NCI-H2081 treated with DMSO at 0.1 percent for 48 hours (cell line): ENCODE measurements around the gene PPP1R36.
"Not testable (repeated sequence)": the region's sequence is repeated elsewhere in the genome, so short reads cannot be mapped to it uniquely, and the experiment has no call there.

Source experiments
- DNase-seq: peaks from one replicate; lab custom pipeline; 2025; lab: John Stamatoyannopoulos, UW

Gene PPP1R36

GRCh38 chr14:64549791-64550620 lies at the start of gene PPP1R36:
Gene PPP1R36 (plus strand): TSS chr14:64549961. CDS start chr14:64549998, 37 bp downstream.
- peak; percentile 40 for DNase-seq

- DNase-seq, result no peak
These were observed 49.7 kb upstream of the PPP1R36 start for GRCh38 chr14:64500088-64500487.

- no peak for DNase-seq
These were observed 48.2 kb upstream of the PPP1R36 start for GRCh38 chr14:64501411-64502171.

- no peak for DNase-seq
These were observed 47.3 kb upstream of the PPP1R36 start for GRCh38 chr14:64502456-64502855.

GRCh38 chr14:64502887-64503433 lies 46.8 kb upstream of the PPP1R36 start:
- no peak for DNase-seq

- peak; percentile 51 for DNase-seq
These were observed 46.1 kb upstream of the PPP1R36 start, which contains the start of gene ZBTB25 for GRCh38 chr14:64503434-64504309. Gene ZBTB25 (minus strand): TSS chr14:64503838. CDS start chr14:64490533, 13,305 bp downstream.

- peak; percentile 40 for DNase-seq
These were observed 45.4 kb upstream of the PPP1R36 start, which contains the start of gene ZBTB1 for GRCh38 chr14:64504310-64504896. Gene ZBTB1 (plus strand): TSS chr14:64504770. CDS start chr14:64521505, 16,735 bp downstream.

- DNase-seq, result no peak
These were observed 44.6 kb upstream of the PPP1R36 start for GRCh38 chr14:64504897-64505794.

- no peak for DNase-seq
These were observed 43.0 kb upstream of the PPP1R36 start for GRCh38 chr14:64506721-64507120.

GRCh38 chr14:64507376-64508156 lies 42.2 kb upstream of the PPP1R36 start:
- DNase-seq, result no peak

- no peak for DNase-seq
These were observed 41.5 kb upstream of the PPP1R36 start for GRCh38 chr14:64508215-64508776.

GRCh38 chr14:64509036-64509435 lies 40.7 kb upstream of the PPP1R36 start:
- no peak for DNase-seq

- peak; percentile 18 for DNase-seq
These were observed 38.7 kb upstream of the PPP1R36 start for GRCh38 chr14:64510825-64511671.

GRCh38 chr14:64513271-64513670 lies 36.5 kb upstream of the PPP1R36 start:
- DNase-seq, result no peak

- no peak for DNase-seq
These were observed 34.7 kb upstream of the PPP1R36 start for GRCh38 chr14:64515053-64515452.

GRCh38 chr14:64516969-64517368 lies 32.8 kb upstream of the PPP1R36 start:
- DNase-seq, result no peak

GRCh38 chr14:64517667-64518066 lies 32.1 kb upstream of the PPP1R36 start:
- not testable (repeated sequence) for DNase-seq

- no peak for DNase-seq
These were observed 31.5 kb upstream of the PPP1R36 start for GRCh38 chr14:64518229-64518628.
